Hepatocyte (in vitro differentiated cells): Measurements from ENCODE around the gene WDR37.

ENCODE experiments used
- EZH2 ChIP-seq: fragments of 200-600 bp; sonication (generic); IDR thresholded peaks from 2 replicates; pipeline ENCODE4 v1.6.1; 2016; ENCODE audit warnings: antibody characterized with exemption, mild to moderate bottlenecking, borderline replicate concordance
- EZH2phosphoT487 ChIP-seq: fragments of 200-600 bp; sonication (generic); IDR thresholded peaks from one replicate; pipeline ENCODE4 v1.6.1; 2018; ENCODE audit warnings: antibody characterized with exemption, mild to moderate bottlenecking, low read depth, moderate library complexity; ENCODE audit not compliant: unreplicated experiment, severe bottlenecking
- TF ChIP-seq, protein P1 (sequence below): fragments of 200-600 bp; sonication (generic); IDR thresholded peaks from 2 replicates; pipeline ENCODE4 v1.5.1; 2016; ENCODE audit warnings: antibody characterized with exemption, mild to moderate bottlenecking; ENCODE audit not compliant: poor library complexity

DNA sequence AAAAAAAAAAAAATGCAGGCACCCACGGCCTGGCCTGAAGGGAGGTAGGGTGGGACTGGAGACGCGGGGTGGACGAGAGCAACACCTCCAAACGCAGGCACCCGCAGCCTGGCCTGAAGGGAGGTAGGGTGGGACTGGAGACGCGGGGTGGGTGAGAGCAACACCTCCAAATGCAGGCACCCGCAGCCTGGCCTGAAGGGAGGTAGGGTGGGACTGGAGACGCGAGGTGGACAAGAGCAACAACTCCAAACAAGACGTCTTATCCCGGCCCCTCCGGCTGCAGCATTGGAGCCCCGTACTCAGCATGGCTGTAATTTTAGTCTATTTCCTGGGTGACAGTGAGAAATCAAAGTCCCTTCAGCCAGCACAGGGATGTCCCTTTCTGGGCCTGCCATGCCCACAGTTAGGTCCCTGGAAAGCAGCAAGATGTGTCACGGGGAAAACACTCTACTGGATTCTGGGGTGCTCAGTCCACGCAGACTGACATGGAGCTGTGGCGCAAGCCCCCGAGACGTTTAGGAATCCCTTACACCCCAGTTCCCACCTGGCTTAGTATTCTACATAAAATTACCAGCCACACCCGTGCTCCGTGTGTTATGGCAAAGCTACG lies 119.9 kb downstream of the WDR37 start:
- TF ChIP-seq, protein P1, sequence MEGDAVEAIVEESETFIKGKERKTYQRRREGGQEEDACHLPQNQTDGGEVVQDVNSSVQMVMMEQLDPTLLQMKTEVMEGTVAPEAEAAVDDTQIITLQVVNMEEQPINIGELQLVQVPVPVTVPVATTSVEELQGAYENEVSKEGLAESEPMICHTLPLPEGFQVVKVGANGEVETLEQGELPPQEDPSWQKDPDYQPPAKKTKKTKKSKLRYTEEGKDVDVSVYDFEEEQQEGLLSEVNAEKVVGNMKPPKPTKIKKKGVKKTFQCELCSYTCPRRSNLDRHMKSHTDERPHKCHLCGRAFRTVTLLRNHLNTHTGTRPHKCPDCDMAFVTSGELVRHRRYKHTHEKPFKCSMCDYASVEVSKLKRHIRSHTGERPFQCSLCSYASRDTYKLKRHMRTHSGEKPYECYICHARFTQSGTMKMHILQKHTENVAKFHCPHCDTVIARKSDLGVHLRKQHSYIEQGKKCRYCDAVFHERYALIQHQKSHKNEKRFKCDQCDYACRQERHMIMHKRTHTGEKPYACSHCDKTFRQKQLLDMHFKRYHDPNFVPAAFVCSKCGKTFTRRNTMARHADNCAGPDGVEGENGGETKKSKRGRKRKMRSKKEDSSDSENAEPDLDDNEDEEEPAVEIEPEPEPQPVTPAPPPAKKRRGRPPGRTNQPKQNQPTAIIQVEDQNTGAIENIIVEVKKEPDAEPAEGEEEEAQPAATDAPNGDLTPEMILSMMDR = no peak
- no peak for TF ChIP-seq EZH2
- TF ChIP-seq EZH2phosphoT487 = no peak
